HG03575 (cell line): ENCODE results near the gene SLCO6A1.

Experiments used
- ATAC-seq: cut with Tn5 transposase; IDR thresholded peaks from one replicate; pipeline ENCODE4 v1.9.1; 2021; ENCODE audit not compliant: unreplicated experiment, insufficient number of reproducible peaks, low FRiP score; ENCODE audit errors: extremely low read depth

Gene SLCO6A1

DNA sequence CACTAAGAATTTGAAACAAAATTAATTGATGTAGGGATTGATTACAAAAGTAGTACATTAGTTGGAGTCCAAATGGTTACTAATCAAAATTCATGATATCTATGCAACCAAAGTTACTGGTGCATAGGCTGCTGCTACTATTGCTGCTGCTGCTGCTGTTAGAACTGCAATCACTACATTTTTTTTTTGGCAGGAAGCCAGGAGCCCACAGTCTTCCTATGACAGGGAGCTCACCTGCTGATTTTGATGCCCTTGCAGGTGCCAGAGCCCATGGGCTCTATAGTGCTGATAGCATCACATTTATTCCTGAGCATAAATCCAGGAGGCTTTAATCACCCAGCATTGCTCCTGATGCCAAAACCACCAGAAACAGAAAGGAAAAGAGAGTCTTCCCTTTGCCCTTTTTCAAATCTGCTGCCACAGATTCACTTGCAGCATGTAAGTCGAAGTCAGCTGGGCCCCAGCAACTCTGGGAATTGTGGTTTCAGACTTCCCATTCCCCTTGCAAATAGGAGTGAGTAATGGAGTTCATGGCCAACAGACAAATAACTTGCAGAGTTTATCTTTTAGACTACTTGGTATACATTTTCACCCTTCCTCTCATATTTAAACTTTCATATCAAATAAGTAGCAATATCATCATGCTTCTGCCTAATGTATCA, 17.6 kb downstream of the SLCO6A1 start:
- no peak for ATAC-seq

DNA sequence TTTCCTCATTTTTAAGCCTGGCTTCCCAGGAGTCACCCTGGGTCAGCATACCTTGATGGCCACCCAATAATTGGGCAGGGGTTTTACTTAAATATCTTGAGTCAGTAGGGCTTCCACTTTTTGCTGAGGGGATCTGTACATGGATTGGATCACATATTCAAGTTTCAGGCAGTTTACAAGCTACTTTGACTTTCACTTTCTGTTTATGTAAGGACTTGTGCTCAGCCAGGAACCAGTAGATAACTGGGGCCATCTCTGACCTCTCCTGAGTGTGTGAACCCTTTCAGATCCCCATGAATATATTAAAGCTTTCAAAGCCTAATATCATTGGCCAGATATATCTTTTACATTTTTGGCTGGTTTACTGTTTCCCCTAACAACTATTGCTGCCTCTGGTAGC, 45.1 kb downstream of the SLCO6A1 start:
- peak; percentile 95 for ATAC-seq

DNA sequence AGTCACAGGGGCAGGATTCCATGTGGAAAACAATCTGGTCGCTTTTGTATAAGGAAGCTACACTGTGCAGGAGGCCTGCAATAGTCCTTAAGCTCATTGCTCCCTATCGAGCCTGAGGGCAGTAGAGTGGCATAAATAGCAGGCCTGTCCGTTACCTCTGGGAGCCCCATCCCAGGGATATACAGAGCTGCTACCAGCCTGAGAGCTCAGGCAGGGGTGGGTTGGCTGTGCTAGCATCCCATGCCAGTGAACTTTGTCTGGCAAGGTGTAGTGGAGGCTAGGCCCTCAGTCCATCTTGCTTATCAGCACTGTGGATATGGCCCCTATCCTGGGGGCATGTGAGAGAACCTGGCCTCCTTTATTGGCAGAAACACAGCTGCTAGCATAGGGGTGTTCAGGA, 47.7 kb downstream of the SLCO6A1 start:
- ATAC-seq, result no peak

DNA sequence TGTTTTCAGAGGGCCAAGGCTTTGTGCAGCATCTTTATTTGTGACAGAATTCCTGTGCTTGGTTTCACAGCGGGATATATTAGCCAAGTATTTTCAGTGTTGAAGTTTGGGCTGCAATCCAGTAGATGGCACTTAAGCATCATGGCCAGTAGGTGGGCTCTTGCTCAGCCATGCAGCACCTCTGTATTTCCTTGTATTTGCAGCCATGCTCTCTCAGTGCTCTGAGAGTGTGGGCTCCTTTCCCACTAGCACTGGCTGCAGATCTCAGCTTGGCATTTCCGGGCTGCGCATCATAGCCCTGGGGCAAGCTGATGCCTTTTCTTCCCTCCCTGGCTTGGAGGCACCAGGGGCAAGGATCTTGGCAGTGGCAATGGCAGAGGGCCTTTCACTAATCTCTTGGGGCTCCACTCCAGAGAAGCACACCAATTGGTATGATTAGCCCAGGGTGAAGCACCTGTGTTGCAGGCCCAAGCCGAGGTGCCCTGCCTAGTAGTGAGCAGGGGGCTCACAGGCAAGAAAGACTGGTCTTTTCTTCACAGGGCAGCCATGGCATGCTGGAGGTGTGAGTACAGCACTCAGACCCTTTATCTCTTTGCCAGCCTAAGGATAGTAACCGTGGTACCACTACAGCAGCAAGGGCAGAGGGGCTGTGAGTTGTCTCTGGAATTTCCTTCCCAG, 48.3 kb downstream of the SLCO6A1 start:
- ATAC-seq, result no peak

DNA sequence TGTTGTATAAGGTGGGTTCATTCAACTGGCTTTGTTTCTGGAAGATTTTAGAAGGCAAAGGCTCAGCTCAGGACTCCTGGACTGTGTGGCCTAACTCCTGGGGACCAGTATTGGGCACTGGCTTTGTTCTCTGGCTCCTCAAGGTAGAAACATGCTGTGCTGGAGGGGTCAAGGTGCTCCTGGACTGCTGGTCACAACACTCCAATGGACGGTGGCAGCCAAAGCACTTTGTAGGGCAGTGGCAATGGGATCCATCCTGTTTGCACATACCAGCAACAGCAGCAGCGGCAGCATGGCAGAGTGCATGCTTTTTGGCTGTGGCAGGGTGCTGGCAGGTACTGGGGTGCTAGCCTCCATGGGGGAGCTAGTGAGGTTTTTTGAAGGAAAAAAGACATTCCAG, 65.3 kb downstream of the SLCO6A1 start:
- no peak for ATAC-seq

DNA sequence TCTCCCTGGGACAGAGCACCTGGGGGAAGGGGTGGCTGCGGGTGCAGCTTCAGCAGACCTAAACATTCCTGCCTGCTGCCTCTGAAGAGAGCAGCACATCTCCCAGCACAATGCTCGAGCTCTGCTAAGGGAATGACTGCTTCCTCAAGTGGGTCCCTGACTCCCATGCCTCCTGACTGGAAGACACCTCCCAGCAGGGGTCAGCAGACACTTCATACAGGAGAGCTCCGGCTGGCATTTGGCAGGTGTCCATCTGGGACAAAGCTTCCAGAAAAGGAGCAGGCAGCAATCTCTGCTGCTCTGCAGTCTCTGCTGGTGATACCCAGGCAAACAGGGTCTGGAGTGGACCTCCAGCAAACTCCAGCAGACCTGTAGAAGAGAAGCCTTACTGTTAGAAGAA, 77.2 kb downstream of the SLCO6A1 start:
- ATAC-seq, result no peak

DNA sequence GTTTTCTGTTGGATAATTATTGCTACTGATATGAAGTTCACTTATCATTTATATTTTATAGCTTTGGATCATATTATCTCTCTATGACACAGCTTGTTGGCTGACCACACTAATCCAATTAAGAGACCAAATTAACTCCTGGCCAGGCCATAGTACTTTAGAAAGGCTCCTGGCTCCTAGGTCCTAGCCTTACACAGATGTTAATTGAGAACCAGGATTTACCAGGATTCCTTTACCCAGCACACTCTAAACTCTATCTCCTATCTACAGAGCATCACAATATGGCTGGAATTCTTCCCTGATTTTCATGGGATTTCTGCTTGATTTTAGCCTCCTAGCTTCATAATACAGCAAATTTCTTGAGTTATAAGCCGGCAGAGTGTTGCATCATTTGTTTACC, 80.3 kb downstream of the SLCO6A1 start:
- no peak for ATAC-seq

DNA sequence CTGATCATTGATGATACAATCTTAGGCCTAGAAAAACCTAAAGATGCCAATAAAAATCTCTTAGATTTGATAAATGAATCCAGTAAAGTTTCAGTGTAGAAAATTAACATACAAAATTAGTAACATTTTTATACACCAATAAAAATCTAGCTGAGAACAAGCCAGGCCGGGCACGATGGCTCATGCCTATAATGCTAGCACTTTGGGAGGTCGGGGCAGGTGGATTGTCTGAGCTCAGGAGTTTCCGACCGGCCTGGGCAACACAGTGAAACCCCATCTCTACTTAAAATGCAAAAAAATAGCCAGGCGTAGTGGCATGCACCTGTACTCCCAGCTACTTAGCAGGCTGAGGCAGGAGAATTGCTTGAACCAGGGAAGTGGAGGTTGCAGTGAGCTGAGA, 84.4 kb downstream of the SLCO6A1 start:
- ATAC-seq, result no peak

DNA sequence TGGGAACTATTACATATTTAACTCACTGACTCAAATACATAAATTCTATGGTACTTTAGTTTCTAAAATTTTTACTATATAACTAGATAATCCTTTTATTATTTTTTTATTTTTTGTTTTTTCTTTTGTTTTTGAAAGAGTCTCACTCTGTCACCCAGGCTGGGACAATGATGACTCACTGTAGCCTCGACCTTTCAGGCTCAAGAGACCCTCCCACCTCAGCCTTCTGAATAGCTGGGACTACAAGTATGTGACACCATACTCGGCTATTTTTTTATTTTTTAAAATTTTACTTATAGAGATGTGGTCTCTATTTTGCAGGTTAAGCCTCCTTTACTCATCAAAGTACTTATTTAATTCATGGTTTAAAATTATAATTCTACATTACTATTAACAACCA, 110.6 kb downstream of the SLCO6A1 start:
- no peak for ATAC-seq

DNA sequence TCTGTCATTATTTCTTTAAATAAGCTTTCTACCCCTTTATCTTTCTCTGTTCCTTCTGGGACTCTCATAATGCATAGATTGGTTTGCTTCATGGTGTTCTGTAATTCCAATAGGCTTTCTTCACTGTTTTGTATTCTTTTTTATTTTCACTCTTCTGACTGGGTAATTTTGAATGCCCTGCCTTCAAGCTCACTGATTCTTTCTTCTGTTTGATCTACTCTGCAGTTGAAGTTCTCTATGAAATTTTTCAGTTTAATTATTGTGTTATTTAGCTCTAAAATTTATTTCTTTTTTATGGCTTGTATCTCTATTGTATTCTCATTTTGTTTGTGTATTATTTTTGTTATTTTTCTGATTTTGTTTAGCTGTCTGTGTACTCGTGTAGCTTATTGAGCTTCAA, 113.4 kb downstream of the SLCO6A1 start:
- ATAC-seq, result no peak

DNA sequence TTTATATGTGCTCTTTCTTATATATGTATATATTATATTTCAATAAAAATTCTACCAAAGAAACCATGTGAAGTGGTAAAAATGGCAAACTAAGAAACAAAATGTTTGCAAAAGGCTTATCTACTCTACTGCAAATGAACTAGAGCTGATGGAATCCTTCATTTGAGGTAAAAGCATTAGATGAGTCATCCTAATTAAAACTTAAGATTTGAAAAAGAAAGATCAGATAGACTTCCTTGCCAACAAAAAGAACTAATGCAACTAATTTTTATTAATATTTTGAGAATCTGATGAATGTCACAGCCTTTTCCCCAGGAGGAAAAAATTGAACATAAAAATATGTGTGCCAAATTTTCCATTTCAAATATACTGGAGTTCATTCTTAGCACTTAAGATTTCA, 118.6 kb downstream of the SLCO6A1 start:
- ATAC-seq, result no peak

DNA sequence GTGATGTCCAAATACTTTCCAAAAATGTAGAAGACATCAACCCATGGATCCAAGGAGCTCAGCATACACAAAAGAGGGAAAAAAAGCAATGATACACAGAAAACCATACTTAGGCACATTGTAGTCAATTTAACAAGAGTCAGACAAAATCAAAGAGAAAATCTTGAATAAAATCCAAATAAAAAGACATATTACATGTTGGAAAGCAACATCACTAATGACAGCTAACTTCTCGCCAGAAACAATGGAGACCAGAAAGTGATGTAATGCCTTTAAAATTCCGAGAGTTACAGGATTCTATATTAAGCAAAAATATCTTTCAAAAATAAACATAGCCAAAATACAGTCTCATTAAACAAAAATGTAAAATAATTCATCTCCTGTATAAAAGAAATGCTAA, 122.9 kb downstream of the SLCO6A1 start:
- ATAC-seq, result no peak

DNA sequence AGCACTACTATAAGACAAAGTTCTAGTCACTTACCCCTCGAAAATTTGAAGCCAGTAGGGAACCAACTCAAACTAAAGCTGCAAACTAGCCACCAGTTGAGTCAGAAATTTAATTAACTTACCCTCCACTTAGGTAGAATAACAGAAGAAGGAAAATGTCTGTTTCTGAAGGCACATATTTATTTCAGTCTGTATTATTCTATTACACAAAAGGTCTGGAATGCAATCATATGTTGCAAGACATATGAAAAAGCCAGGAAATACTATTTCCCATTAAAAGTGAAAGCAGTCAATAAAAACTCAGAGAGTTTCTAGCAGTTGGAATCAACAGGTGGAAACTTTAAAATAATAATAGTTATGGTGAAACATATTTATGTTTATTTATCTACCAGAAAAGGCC, 123.5 kb downstream of the SLCO6A1 start:
- ATAC-seq, result no peak

DNA sequence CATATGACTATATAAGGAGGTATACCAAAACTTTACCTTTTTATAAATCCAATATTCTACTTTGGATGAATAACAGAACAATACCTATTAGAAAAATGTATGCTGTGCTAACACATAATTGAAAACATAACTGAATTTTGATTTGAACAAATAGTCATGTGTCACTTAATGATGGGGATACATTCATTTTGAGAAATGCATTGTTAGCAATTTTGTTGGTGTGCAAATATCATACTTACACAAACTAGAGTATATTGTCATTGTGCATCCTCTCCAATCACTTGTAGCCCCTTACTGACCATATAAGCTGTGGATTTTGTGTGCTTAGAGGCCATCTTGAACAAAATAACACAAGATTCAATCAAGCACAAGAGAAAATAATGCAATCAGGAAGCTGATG, 130.4 kb downstream of the SLCO6A1 start:
- no peak for ATAC-seq

DNA sequence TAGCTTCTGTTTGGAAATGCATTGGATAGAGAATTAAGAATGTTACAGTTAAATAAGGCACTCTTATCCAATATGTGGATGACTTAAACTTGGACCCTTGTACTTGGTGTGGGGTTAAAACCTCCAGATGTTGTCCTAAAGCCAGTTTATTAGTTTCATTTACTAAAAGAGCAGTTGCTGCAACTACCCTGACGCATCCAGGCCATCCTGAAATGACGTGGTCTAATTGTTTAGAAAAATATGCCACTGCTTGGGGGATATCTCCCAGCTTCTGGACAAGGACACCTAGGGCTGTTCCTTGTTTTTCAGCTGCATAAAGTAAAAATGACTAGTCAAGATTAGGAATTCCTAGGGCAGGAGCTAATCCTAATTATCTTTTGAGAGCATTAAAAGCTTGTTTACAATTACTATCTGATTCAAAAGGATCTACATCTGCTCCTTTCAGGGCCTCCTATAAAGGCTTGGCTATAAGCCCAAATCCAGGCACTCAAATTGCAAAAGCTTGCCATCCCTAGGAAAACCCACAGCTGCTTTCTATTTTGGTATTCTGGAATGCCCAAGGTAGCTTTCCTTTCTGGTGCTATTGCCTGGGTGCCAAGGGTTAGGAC, 157.0 kb downstream of the SLCO6A1 start:
- ATAC-seq, result no peak

DNA sequence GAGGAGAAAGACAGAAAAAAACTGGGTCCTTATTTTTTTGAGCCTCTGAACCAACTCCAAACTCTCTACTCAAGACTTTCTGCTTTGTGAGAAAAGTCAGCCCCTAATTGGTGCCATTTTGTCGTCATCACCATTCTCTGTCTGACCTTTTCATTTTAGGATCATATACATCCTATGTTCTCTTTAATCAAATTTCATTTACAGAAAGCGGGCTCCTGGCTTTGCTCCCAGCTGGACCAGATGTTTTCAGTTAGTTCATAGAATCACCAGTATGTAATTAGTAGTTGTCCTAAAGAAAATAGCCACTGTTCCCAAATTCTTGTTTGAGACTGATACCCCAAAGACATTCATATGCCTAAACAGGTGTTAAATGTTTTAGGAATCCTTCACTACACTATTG, 174.1 kb downstream of the SLCO6A1 start:
- no peak for ATAC-seq
